Measurements from ENCODE around the gene ATG101. TPM values are rescaled to one million over a fixed set of nuclear protein-coding genes. Genes with fewer than 3 reads are reported as not detected.

The ATG101 gene
- total and polyA plus RNA-seq, 2 of the 8 experiments (the other 6 are each of a cell fraction or from before 2014, with no cell fraction given) = 49.8 to 55.9 TPM

DNA sequence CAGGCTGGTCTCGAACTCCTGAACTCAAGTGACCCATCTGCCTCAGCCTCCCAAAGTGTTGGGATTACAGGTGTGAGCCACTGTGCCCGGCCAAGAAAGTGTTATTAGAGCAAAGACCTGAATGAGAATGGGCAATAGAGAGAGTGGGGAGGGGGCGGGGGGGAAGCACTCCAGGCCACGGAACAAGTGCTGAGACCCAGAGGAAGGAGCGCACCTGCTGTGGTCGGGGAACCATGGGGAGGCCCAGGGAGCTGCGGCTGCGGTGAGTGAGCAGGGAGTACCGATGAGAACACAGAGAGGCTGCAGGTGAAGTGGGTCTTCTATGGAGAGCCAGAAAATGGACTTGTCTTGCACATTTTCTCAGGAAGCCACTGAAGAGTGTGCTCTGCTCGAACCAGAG lies 20.5 kb downstream of the ATG101 start:
- ChIA-PET CTCF (ENCODE audit: partially characterized antibody) (interaction anchor here (1.2 to 11.5 kb wide), 5 partner anchors 11 to 87 kb away, joined by 3 to 205 read pairs (median 4); partner anchors contain the start of gene SMIM41), POLR2A (ENCODE audit: partially characterized antibody) (interaction anchor here (2.2 kb wide), 1 partner anchor 10 kb away, joined by 5 read pairs; the partner anchor contains the start of gene SMIM41)
- Histone ChIP-seq H3K4me3 (ENCODE audit: extremely low read depth in 1 of 4, insufficient read depth in 2 of 4, low read depth in 3 of 4, low read length in 4 of 4) (no peak overlapping the region), H2BK5ac (ENCODE audit: low read depth, low read length) (no peak overlapping the region), H3K4ac (replicated peaks; ENCODE audit: insufficient read length, low read depth, low read length) (no peak overlapping the region), H3K23me2 (ENCODE audit: low read depth, low read length) (no peaks in the 10 kb centered on the region), H3K23ac (ENCODE audit: insufficient read length) (no peak overlapping the region), H4K20me1 (replicated peaks in 1 of 2; ENCODE audit: control insufficient read depth in 1 of 2, insufficient read depth in 2 of 2, low read length in 2 of 2) (no peaks in the 10 kb centered on the region), H2BK12ac (ENCODE audit: low read depth, low read length) (no peak overlapping the region), H3K27me3 (replicated peaks in 1 of 4; ENCODE audit: control insufficient read depth in 3 of 4, extremely low read depth in 1 of 4, insufficient read depth in 3 of 4, low read length in 3 of 4) (no peaks in the 10 kb centered on the region), H3K79me2 (ENCODE audit: control insufficient read depth in 1 of 2, insufficient read depth in 2 of 2, low read length in 2 of 2) (no peaks in the 10 kb centered on the region), H3K4me2 (ENCODE audit: insufficient read depth in 1 of 2, low read depth in 2 of 2, low read length in 2 of 2) (no peak overlapping the region), H4K5ac (ENCODE audit: insufficient read length, low read depth, low read length) (no peak overlapping the region), H4K8ac (ENCODE audit: extremely low read depth, insufficient read depth, low read length) (no peak overlapping the region), H3K27ac (ENCODE audit: low read depth, low read length) (no peak overlapping the region), H3K9me3 (ENCODE audit: insufficient read depth in 2 of 2, low read depth in 1 of 2, low read length in 1 of 2) (no peaks in the 10 kb centered on the region), H2AFZ (ENCODE audit: low read length) (no peak overlapping the region), H3K4me1 (replicated peaks in 1 of 4; ENCODE audit: control insufficient read depth in 3 of 4, insufficient read depth in 4 of 4, low read length in 3 of 4) (no peaks in the 10 kb centered on the region), H2BK120ac (replicated peaks; ENCODE audit: low read depth, low read length) (no peak overlapping the region), H2BK20ac (ENCODE audit: low read length) (no peak overlapping the region), H3K14ac (ENCODE audit: insufficient read length) (no peak overlapping the region), H3K79me1 (ENCODE audit: low read depth, low read length) (no peaks in the 10 kb centered on the region; the same call in 1 of the 2 replicates), H3K36me3 (ENCODE audit: control insufficient read depth in 2 of 4, insufficient read depth in 4 of 4, low read length in 3 of 4) (no peaks in the 10 kb centered on the region), H2BK15ac (ENCODE audit: low read length) (no peak overlapping the region), H3K9ac (replicated peaks in 1 of 4; ENCODE audit: extremely low read depth in 1 of 4, low read depth in 3 of 4, low read length in 3 of 4) (no peak overlapping the region), H3K56ac (replicated peaks; ENCODE audit: insufficient read length, low read depth, low read length) (no peak overlapping the region), H4K91ac (replicated peaks; ENCODE audit: insufficient read length, low read length) (no peak overlapping the region), H3K18ac (ENCODE audit: extremely low read depth, low read length) (no peak overlapping the region), H2AK5ac (ENCODE audit: low read depth, low read length) (no peak overlapping the region)
- DNase-seq (ENCODE audit: low read depth in 1 of 2, low spot score in 2 of 2) (no peak), FAIRE-seq (no peak)
- TF ChIP-seq BACH1 (IDR thresholded peaks at IDR 0.05; ENCODE audit: low read length) (no peak), POLR2A (IDR thresholded peaks at IDR 0.05; ENCODE audit: control extremely low read depth in 1 of 2, low read depth in 2 of 2, low read length in 2 of 2) (no peak), GTF2F1 (IDR thresholded peaks at IDR 0.05; ENCODE audit: borderline replicate concordance, low read depth, low read length) (no peak), MAFK (IDR thresholded peaks at IDR 0.05; ENCODE audit: low read depth, low read length) (no peak), HDAC6 (IDR thresholded peaks at IDR 0.05; ENCODE audit: low read depth, low read length) (no peak), NRF1 (IDR thresholded peaks at IDR 0.05; ENCODE audit: low read depth, low read length) (no peak), SIRT6 (IDR thresholded peaks at IDR 0.05; ENCODE audit: low read length) (no peak)
- TF ChIP-seq, protein P1, sequence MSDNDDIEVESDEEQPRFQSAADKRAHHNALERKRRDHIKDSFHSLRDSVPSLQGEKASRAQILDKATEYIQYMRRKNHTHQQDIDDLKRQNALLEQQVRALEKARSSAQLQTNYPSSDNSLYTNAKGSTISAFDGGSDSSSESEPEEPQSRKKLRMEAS (IDR thresholded peaks at IDR 0.05) = no peak
- TF ChIP-seq, protein P2, sequence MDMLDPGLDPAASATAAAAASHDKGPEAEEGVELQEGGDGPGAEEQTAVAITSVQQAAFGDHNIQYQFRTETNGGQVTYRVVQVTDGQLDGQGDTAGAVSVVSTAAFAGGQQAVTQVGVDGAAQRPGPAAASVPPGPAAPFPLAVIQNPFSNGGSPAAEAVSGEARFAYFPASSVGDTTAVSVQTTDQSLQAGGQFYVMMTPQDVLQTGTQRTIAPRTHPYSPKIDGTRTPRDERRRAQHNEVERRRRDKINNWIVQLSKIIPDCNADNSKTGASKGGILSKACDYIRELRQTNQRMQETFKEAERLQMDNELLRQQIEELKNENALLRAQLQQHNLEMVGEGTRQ (IDR thresholded peaks at IDR 0.05; ENCODE audit: low read length) = no peak
- TF ChIP-seq, protein P3, sequence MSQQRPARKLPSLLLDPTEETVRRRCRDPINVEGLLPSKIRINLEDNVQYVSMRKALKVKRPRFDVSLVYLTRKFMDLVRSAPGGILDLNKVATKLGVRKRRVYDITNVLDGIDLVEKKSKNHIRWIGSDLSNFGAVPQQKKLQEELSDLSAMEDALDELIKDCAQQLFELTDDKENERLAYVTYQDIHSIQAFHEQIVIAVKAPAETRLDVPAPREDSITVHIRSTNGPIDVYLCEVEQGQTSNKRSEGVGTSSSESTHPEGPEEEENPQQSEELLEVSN (IDR thresholded peaks at IDR 0.05) = no peak
- 94% methylated on average over 10 of the region's 10 CpGs; no CpG with 5 or more reads in 1 of the 2 experiments for WGBS, 2 experiments (ENCODE audit: extremely low coverage in 1 of 2, insufficient coverage in 1 of 2, insufficient read length in 1 of 2, insufficient replicate concordance in 2 of 2, low coverage in 1 of 2, low lambda C conversion rate in 2 of 2, missing lambda C conversion rate in 1 of 2)

Data from H1 (cell line).